Activated naive CD4-positive, alpha-beta T cell treated with anti-CD3 and anti-CD28 coated beads, Interleukin-2, amount 50 U/mL, for 24 hours (primary cell): Measurements from ENCODE around the gene CORO2B.
"Not testable (repeated sequence)": the region's sequence is repeated elsewhere in the genome, so short reads cannot be mapped to it uniquely, and the experiment has no call there.

ENCODE experiments used
- H3K27ac Mint-ChIP-seq: one replicate; pipeline ENCODE4 v1.8.0; 2021; ENCODE audit warnings: mild to moderate bottlenecking, mixed read lengths
- H3K27me3 Mint-ChIP-seq: one replicate; pipeline ENCODE4 v1.8.0; 2021; ENCODE audit warnings: mixed read lengths
- H3K36me3 Mint-ChIP-seq: one replicate; pipeline ENCODE4 v1.8.0; 2021; ENCODE audit warnings: mixed read lengths
- H3K4me1 Mint-ChIP-seq: one replicate; pipeline ENCODE4 v1.8.0; 2021; ENCODE audit warnings: mixed read lengths
- H3K4me3 Mint-ChIP-seq: one replicate; pipeline ENCODE4 v1.8.0; 2021; ENCODE audit warnings: mild to moderate bottlenecking, mixed read lengths
- H3K9me3 Mint-ChIP-seq: one replicate; pipeline ENCODE4 v1.8.0; 2021; ENCODE audit warnings: mixed read lengths

Gene CORO2B

DNA sequence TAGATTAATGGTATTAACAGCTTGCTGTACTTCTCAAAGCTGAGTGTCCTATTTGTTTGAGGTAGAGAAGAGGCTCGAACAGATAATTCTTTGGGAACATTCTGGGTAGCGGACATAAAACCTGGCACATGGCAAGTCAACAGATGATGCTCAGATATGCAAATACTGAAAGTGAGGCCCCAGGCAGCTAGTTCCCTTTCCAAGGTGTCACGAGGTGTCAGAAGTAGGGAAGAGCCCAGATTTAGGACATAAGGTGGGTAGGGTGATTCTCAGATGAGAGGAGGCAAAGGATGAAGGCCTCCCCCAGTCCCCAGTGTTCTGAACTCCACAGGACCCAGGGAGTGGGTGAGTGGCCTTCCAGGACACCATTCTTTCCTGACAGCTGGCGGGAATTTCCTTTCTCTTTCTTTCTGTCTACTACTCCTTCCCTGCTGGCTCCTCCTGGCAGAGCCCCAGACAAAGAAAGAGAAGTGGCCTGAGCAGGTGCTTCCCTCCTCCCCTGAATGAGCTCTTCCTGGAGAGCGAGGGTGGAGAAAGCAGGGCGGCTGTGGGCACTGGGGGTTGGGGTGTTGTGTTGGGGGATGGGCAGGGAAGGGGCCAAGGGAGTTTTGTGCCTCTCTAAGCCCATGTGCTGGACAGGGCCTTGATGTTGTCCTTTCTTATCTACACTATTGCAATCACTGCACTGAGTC is 87.5 kb downstream of the CORO2B start:
- peaks cover 6% of the 10 kb centered on the region for H3K27me3 Mint-ChIP-seq
- H3K9me3 Mint-ChIP-seq = peaks cover 6% of the 10 kb centered on the region
- H3K36me3 Mint-ChIP-seq = no peaks in the 10 kb centered on the region
- no peak overlapping the region for H3K27ac Mint-ChIP-seq
- H3K4me3 Mint-ChIP-seq = no peak overlapping the region
- H3K4me1 Mint-ChIP-seq = no peaks in the 10 kb centered on the region

DNA sequence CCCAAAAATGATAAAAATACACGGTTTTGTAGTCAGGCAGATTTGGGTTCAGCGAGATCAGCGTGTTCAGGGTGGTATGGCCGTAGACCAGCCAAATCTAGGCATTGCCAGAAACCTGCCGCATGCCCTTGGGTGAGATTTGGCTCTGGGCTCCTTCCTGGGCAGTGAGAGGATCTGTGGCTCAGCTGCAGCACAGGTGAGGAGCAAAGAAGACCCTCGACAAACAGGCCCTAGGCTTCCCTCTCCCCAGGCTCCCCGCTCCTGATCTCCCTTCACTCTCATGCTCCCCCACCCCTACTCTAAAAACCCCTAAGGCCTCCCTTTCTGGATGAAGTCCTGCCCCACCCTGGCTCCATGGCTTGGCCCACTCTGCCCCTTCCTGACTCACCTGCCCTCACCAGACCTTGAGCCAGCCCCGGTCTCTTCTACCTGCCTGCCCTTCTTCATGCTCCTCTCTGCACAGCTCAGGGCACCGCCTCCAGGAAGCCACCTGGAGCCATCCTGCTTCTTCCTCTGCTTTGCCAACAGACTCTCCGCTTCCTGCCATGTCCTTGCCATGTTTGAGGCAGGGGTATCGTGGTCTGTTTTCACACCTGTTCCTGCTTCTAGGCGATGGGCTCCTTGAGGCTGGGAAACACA is 88.1 kb downstream of the CORO2B start:
- H3K36me3 Mint-ChIP-seq = no peaks in the 10 kb centered on the region
- H3K4me1 Mint-ChIP-seq = no peaks in the 10 kb centered on the region
- no peak overlapping the region for H3K4me3 Mint-ChIP-seq
- H3K9me3 Mint-ChIP-seq = peaks cover 6% of the 10 kb centered on the region
- no peak overlapping the region for H3K27ac Mint-ChIP-seq
- peaks cover 9% of the 10 kb centered on the region for H3K27me3 Mint-ChIP-seq

DNA sequence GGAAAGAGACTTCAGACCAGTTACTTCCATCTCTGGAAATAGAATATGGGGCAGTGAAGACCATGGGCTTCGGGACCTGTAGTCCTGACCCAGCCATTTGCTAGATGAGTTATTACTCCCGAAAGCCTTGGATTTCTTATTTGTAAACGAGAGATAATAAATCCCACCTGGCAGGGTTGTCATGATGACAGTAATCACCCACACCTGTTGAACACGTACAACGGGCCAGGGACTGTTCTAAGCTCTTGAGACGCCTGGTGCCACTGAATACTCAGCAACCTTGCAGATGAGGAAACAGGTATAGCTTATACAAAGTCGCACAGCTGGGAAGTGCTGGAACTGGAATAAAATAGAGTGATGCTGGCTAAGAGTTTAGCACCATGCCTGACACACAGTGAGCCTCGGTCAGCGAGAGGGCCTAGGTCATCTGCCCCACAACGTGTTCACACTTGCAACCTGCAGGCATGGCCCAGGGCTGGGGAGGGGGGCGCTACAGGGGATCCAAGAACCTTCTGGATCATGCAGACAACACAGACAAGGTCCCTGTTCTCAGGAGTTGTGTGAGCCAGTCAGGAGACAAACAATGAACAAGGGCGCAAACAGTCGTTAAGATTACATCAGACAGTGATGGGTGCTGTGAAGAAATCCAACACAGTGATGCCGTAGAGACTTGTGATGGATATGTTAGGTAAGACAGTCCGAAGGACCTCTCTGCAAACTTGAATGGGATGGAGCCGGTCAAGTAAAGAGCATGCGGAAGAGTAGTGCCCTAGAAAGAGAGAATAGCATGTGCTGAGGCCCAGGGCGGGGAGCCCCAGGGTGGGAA is 89.2 kb downstream of the CORO2B start:
- peaks cover 6% of the 10 kb centered on the region for H3K9me3 Mint-ChIP-seq
- no peak overlapping the region for H3K4me3 Mint-ChIP-seq
- peaks cover 11% of the 10 kb centered on the region for H3K27me3 Mint-ChIP-seq
- no peaks in the 10 kb centered on the region for H3K4me1 Mint-ChIP-seq
- H3K27ac Mint-ChIP-seq = no peak overlapping the region
- no peaks in the 10 kb centered on the region for H3K36me3 Mint-ChIP-seq

DNA sequence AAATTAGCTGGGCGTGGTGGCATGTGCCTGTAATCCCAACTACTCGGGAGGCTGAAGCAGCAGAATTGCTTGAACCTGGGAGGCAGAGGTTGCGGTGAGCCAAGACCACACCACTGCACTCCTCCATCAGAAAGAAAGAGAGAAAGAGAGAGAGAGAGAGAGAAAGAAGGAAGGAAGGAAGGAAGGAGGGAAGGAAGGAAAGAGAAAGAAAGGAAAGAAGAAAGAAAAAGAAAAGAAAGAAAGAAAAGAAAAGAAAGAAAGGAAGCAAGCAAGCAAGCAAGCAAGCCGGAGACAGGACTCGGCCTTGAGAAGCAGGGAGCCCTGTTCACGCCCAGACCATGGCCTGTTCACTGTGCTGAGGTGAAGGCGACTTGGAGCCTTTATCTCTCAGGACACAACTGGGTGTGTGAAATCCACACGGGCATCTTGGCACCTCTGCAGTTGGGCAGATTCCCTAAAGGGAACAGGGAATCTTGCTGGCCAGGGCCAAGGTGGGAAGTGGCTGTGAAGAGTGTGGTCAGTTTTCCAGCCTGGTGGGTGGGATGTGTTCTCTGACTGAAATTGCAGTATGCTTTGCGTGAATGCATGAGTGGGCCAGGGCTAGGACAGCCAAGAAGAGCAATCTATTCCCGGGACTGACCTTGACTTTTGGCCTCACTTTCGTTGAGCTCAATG is 90.3 kb downstream of the CORO2B start:
- no peaks in the 10 kb centered on the region for H3K36me3 Mint-ChIP-seq
- H3K4me3 Mint-ChIP-seq = no peak overlapping the region
- H3K9me3 Mint-ChIP-seq = no peaks in the 10 kb centered on the region
- peaks cover 4% of the 10 kb centered on the region for H3K4me1 Mint-ChIP-seq
- peaks cover 9% of the 10 kb centered on the region for H3K27me3 Mint-ChIP-seq
- H3K27ac Mint-ChIP-seq = no peak overlapping the region

DNA sequence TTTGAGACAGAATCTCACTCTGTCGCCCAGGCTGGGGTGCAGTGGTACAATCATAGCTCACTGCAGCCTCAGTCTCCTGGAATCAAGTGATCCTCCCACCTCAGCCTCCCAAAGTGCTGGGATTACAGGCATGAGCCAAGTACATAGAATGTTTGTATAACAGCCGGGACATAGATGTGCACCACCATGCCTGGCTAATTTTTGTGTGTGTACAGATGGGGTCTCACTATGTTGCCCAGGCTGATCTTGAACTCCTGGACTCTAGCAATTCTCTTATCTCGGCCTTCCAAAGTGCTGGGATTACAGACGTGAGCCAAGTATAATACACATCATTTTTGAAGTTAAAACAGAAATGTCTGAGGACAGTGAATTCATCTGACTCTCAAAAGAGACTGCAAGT is 93.5 kb downstream of the CORO2B start:
- H3K4me1 Mint-ChIP-seq = peaks cover 4% of the 10 kb centered on the region
- H3K27me3 Mint-ChIP-seq = peaks cover 9% of the 10 kb centered on the region
- no peak overlapping the region for H3K4me3 Mint-ChIP-seq
- H3K36me3 Mint-ChIP-seq = no peaks in the 10 kb centered on the region
- no peaks in the 10 kb centered on the region for H3K9me3 Mint-ChIP-seq
- no peak overlapping the region for H3K27ac Mint-ChIP-seq

DNA sequence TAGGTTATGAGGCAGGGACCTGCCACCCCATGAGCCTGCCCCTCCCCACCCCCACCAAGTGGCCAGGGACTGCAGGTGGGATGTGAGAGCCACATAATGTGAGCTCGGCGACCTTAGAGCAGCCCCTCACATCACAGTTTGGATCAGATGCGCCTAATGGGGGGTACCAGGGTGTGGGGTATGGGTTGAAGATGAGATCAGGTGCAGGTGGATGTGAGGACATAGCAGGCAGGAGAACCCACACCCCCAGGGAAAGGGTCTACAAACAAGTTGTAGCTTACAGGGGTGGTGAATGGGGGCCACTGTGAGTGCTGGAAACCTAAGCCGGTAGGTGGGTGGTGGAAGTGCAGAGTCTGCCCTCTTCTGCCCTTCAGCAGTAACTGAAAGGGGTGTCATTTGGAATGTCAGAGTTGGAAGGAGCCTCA is 94.0 kb downstream of the CORO2B start:
- Mint-ChIP-seq H3K4me1 (peaks cover 4% of the 10 kb centered on the region), H3K27me3 (peaks cover 9% of the 10 kb centered on the region), H3K27ac (no peak overlapping the region), H3K36me3 (no peaks in the 10 kb centered on the region), H3K4me3 (no peak overlapping the region), H3K9me3 (no peaks in the 10 kb centered on the region)

DNA sequence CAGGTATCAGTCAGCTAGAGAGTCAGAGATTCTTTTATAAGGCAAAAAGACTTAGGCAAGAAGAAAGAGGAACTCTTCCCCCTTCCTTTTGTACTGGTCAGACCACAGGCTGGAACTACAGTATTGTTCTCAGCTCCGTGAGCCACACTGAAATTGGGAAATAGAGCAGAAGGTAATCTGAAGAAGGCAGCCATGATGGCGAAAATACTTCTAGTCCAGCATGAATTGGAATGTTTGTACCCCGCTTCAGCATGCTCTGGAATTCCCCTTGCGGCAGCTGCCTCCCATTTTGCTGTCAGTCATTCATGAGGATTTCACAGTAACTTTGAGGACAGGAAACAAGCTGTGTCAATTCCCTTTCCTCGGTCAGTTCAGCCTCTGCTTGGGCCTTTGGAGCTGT is 96.2 kb downstream of the CORO2B start:
- Mint-ChIP-seq H3K27ac (no peak overlapping the region), H3K4me1 (peaks cover 4% of the 10 kb centered on the region), H3K36me3 (no peaks in the 10 kb centered on the region), H3K4me3 (no peak overlapping the region), H3K27me3 (peaks cover 9% of the 10 kb centered on the region), H3K9me3 (no peaks in the 10 kb centered on the region)

DNA sequence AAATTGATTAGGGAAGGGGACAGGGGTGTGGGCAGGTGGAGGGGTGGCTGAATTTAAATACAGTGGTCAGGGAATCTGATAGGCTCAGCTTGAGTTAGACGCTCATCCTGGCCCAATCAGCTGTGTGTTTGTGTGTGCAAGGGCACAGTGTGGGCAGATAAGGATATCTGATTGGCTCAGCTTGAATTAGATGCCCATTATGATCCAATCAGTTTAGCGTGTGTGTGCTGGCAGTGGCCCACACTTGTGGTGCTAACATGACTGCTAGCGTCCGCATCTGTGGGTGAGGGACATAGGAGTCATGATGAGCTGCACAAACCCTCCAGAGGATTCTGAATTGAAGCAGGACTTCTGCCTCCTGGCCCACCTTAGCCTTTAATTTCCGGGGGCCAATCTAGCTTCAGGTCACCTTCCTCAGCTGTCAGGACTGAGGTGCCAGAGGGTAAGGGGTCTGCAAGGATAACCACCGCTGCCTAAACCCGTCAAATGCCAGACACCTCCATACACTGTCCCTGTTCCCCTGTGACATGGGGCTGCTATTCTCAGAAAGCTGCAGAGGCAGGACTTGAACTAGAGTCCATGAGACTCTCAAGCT is 97.3 kb downstream of the CORO2B start:
- Mint-ChIP-seq H3K27me3 (peaks cover 9% of the 10 kb centered on the region), H3K9me3 (no peaks in the 10 kb centered on the region), H3K36me3 (no peaks in the 10 kb centered on the region), H3K4me3 (no peak overlapping the region), H3K4me1 (peaks cover 4% of the 10 kb centered on the region), H3K27ac (no peak overlapping the region)

DNA sequence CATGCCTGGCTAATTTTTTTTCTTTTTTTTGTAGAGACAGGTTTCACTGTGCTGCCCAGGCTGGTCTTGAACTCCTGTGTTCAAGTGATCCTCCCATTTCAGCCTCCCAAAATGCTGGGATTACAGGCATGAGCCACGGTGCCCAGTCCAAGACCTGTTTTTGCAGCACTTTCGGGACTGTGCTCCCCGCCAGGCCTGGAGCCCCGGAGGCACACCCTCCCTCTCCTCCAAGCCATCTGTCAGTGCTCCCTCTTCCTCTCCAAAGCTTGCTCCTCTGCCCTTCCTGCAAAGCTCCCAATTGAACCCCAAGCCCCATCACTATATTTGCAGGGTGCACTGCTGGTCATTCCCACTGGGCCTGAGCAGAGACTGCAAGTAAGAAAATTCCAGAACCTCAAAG is 98.1 kb downstream of the CORO2B start:
- H3K27me3 Mint-ChIP-seq = peaks cover 6% of the 10 kb centered on the region

DNA sequence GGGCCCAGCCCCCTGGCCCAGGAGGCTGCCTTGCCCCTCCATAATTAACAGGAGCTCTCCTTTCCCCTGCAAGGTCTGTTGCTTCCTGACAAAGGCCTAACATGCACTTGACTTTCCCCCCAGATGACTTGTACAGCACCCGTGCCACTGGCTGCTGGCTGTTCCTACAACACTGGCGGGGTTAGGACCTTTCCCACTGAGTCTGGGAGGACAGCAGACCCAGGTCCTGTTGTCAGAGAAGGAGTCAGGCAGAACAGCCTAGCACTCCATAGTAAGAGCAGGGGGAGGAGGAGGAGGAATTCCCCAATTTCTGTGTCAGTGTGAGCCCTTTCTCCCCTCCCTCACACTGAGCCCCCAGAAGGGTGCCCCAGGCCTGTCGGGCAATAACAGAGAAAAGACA is 99.2 kb downstream of the CORO2B start:
- peaks cover 4% of the 10 kb centered on the region for H3K4me1 Mint-ChIP-seq
- H3K36me3 Mint-ChIP-seq = no peaks in the 10 kb centered on the region
- H3K27me3 Mint-ChIP-seq = peaks cover 3% of the 10 kb centered on the region
- no peak overlapping the region for H3K27ac Mint-ChIP-seq
- no peak overlapping the region for H3K4me3 Mint-ChIP-seq
- no peaks in the 10 kb centered on the region for H3K9me3 Mint-ChIP-seq

More for the DNA sequence above, 98.1 kb downstream of the CORO2B start:
- Mint-ChIP-seq H3K4me1 (peaks cover 4% of the 10 kb centered on the region), H3K9me3 (no peaks in the 10 kb centered on the region), H3K27ac (no peak overlapping the region), H3K4me3 (no peak overlapping the region), H3K36me3 (no peaks in the 10 kb centered on the region)

DNA sequence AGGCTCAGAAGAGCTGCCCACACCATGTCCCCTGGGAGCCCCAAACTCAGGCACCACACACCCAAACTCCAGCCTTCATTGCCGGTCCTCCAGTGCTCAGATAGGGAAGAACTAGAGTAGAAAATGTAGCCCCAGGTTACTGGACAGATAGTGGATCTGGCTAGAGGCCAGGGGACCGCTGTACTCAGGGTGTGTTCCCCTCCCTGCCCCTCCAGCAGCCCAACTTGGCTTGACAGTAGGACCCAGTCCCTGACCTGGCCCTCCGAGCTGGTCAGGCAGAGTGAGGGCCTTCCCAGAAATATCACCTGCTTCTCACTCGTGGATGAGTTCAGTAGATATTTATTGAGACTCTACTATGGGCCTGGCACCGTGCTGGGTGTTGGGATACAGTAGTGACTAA is 100.0 kb downstream of the CORO2B start:
- peaks cover 2% of the 10 kb centered on the region for H3K27me3 Mint-ChIP-seq
- no peaks in the 10 kb centered on the region for H3K9me3 Mint-ChIP-seq
- no peak overlapping the region for H3K27ac Mint-ChIP-seq
- peaks cover 3% of the 10 kb centered on the region for H3K4me1 Mint-ChIP-seq
- H3K36me3 Mint-ChIP-seq = no peaks in the 10 kb centered on the region
- no peak overlapping the region for H3K4me3 Mint-ChIP-seq

DNA sequence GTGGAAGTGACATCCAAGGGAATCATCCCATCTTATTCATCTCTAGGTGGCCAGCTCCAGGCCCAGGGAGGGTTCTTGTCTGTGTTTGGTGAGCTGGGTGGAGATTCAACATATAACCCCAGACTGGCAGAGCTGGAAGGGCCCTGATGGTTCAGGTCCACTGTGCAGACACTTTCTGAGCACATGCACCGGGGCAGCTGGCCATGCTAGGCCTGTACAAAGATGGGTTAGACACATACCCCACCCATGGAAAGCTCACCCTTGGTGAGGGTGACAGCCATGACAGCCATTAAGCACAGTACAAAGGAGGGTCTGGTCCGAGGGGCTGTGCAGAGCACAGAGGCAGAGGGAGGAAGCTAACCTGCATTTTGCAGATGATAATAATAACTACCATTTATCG is 100.4 kb downstream of the CORO2B start:
- no peak overlapping the region for H3K27ac Mint-ChIP-seq
- H3K9me3 Mint-ChIP-seq = no peaks in the 10 kb centered on the region
- H3K27me3 Mint-ChIP-seq = no peaks in the 10 kb centered on the region

DNA sequence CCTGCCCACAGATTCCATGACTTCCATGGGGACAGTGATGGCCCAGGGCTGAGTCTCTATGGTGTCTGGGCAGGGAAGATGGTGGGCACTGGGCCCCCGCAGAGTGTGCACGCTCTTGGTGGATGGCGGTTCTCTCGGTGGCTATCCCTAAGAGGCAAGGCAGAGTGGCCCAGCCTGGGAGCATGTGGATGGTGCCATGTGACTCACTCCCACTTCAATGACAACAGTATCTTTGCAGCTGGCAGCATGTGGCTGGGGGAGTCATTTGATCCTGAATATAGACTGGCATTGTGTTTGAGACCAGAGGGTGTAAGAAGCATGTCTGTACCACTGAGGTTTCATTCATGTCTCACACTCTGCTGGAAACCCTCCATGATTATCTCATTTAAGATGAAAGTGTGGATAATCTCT is 101.2 kb downstream of the CORO2B start:
- no peaks in the 10 kb centered on the region for H3K36me3 Mint-ChIP-seq
- H3K27me3 Mint-ChIP-seq = no peaks in the 10 kb centered on the region
- no peaks in the 10 kb centered on the region for H3K9me3 Mint-ChIP-seq
- no peaks in the 10 kb centered on the region for H3K4me1 Mint-ChIP-seq
- H3K4me3 Mint-ChIP-seq = no peak overlapping the region
- H3K27ac Mint-ChIP-seq = no peak overlapping the region

More for the DNA sequence above, 100.4 kb downstream of the CORO2B start:
- H3K4me1 Mint-ChIP-seq = no peaks in the 10 kb centered on the region
- no peak overlapping the region for H3K4me3 Mint-ChIP-seq
- no peaks in the 10 kb centered on the region for H3K36me3 Mint-ChIP-seq

DNA sequence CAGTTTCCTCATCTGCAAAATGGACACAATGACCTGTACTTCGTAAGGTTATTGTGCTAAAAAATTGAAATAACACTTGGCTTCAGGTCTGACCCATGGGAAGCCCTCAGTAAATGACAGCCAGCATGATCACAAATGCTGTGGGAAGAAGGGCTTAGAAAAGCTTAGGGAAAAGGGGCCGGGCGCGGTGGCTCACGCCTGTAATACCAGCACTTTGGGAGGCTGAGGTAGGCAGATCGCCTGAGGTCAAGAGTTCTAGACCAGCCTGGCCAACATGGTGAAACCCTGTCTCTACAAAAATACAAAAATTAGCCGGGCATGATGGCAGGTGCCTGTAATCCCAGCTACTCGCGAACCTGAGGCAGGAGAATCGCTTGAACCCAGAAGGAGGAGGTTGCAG is 102.0 kb downstream of the CORO2B start:
- H3K9me3 Mint-ChIP-seq, H3K27ac Mint-ChIP-seq, H3K36me3 Mint-ChIP-seq, H3K4me3 Mint-ChIP-seq, H3K27me3 Mint-ChIP-seq, H3K4me1 Mint-ChIP-seq: not testable (repeated sequence)

DNA sequence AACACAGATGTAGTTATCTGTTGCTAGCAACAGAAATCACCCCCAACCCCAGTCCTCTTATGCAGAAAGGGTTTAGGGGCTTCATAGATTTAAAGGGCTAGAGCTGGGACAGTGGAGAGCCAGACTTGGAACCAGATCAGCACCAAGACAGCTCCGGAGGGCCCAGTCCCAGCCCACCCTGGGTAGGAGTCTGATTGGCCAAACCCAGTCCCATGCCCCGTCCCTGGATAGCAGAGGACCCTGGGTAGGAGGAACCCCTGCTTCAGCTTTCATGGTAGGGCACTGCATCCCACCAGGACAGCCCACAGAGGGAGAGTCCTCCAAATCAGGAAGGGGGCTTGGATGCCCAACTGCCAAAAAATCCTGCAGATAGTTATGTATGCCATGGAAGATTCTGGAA is 103.0 kb downstream of the CORO2B start:
- Mint-ChIP-seq H3K9me3 (no peaks in the 10 kb centered on the region), H3K36me3 (no peaks in the 10 kb centered on the region), H3K27me3 (no peaks in the 10 kb centered on the region), H3K27ac (no peak overlapping the region), H3K4me3 (no peak overlapping the region), H3K4me1 (no peaks in the 10 kb centered on the region)
